ENCODE data around the gene NELFB. TPM values are rescaled to one million over a fixed set of nuclear protein-coding genes. Genes with fewer than 3 reads are reported as not detected.

NELFB gene
- total RNA-seq, 1 donor from 2014 or later, result 47.3 TPM

- Histone ChIP-seq H3K36me3 (ENCODE audit: control insufficient read depth, insufficient read depth, low read length) (no peaks in the 10 kb centered on the region), H3K4me3 (ENCODE audit: low read depth, low read length) (no peak overlapping the region), H3K27me3 (ENCODE audit: control insufficient read depth, insufficient read depth, low read length) (no peaks in the 10 kb centered on the region)
- TF ChIP-seq CTCF (IDR thresholded peaks at IDR 0.05; ENCODE audit: insufficient read depth, low read length, poor library complexity, severe bottlenecking), result no peak
- DNase-seq (ENCODE audit: low read depth), result no peak
Measured at GRCh38 chr9:137214620-137215019, 40.5 kb upstream of the NELFB start.

- Histone ChIP-seq H3K27me3 (ENCODE audit: control insufficient read depth, insufficient read depth, low read length) (no peaks in the 10 kb centered on the region), H3K4me3 (ENCODE audit: low read depth, low read length) (no peak overlapping the region), H3K36me3 (ENCODE audit: control insufficient read depth, insufficient read depth, low read length) (no peaks in the 10 kb centered on the region)
- TF ChIP-seq CTCF (IDR thresholded peaks at IDR 0.05; ENCODE audit: insufficient read depth, low read length, poor library complexity, severe bottlenecking), result no peak
- DNase-seq (ENCODE audit: low read depth), result no peak
Measured at GRCh38 chr9:137215196-137215986, 39.7 kb upstream of the NELFB start.

DNA sequence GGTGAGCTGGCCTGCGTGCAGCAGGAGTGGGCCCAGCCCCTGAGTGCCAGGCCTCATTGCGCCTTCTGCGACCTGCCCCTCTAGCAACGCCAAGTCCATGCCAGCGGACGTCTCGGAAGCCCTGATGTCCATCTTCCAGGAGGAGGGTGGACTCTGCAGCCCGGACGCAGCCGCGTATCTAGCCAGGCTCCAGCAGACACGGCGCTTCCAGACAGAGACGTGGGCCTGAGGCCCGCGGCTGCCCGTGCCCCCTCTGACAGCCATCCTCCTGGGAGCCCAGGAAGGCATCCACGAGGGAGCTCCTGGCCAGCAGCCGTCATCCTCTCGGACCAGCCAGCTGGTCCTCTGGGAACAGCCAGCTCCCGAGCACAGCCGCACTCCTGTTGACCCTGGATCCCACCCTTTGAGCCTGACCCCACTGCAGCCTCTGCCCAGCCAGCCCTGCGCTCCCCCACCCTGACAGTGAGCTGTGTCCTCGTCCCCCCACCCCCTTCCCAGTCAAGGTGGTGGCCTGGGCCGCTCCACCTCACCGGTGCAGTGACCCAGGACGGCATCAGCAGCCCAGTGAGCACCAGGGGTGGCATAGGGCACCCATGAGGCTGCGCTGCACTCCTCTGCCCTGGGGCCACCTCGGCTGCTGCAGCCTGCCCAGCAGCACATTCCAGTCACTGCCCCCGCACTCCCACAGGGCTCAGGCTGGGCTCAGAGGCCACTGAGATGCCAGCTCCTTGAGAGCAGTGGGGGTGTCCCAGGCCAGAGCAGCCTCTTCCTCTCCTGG, 38.8 kb upstream of the NELFB start:
- Histone ChIP-seq H3K4me3 (ENCODE audit: low read depth, low read length) (no peak overlapping the region), H3K36me3 (ENCODE audit: control insufficient read depth, insufficient read depth, low read length) (no peaks in the 10 kb centered on the region), H3K27me3 (ENCODE audit: control insufficient read depth, insufficient read depth, low read length) (no peaks in the 10 kb centered on the region)
- TF ChIP-seq CTCF (IDR thresholded peaks at IDR 0.05; ENCODE audit: insufficient read depth, low read length, poor library complexity, severe bottlenecking), result no peak
- DNase-seq (ENCODE audit: low read depth), result no peak

DNA sequence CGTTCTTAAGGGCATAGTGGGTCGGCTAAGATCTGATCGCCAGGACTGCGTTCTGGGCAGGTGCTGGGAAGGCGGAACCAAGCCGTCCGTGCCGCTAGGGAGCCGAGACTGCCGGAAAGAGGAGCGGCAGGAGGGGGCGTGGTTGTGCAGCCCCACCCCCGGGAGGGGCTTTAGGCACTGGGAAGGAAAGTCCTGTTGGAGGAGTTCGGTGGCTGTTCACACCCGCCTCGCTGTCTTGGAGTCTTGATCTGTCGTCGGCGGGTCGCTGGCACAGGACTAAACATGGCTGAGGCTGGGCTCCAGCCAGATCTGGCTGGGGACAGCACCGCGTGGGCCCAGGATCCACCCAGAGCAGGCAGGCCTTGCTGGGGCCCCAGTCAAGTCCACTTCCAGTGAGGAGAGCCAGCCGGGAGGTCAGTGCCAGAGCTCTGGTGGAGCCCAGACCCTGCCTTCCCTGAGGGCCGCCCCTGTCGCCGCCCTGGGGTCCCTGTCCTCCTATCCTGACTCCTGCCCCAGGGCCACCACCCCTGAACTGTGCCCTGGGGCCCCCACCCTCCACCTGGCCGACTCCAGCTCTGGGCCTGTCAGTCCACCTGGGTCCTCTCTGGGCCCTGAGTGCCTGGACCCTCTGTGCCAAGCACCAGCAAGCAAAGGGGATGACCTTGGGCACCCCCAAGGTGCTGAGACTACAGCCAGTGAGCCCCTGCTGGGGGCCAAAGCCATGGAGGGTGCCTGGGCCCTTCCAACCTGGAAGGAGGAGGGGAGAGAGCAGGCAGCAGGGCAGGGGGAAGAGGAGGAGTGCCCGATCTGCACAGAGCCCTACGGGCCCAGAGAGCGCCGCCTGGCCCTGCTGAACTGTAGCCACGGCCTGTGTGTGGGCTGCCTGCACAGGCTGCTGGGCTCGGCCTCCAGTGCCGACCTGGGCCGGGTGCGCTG, 37.6 kb upstream of the NELFB start:
- Histone ChIP-seq H3K4me3 (ENCODE audit: low read depth, low read length) (no peak overlapping the region), H3K27me3 (ENCODE audit: control insufficient read depth, insufficient read depth, low read length) (no peaks in the 10 kb centered on the region), H3K36me3 (ENCODE audit: control insufficient read depth, insufficient read depth, low read length) (no peaks in the 10 kb centered on the region)
- DNase-seq (ENCODE audit: low read depth), result no peak
- no peak for TF ChIP-seq CTCF (IDR thresholded peaks at IDR 0.05; ENCODE audit: insufficient read depth, low read length, poor library complexity, severe bottlenecking)

GRCh38 chr9:137218212-137218753, 36.8 kb upstream of the NELFB start:
- no peaks in the 10 kb centered on the region for H3K27me3 ChIP-seq (ENCODE audit: control insufficient read depth, insufficient read depth, low read length)
- DNase-seq (ENCODE audit: low read depth), result no peak
- H3K4me3 ChIP-seq (ENCODE audit: low read depth, low read length), result no peak overlapping the region
- H3K36me3 ChIP-seq (ENCODE audit: control insufficient read depth, insufficient read depth, low read length), result no peaks in the 10 kb centered on the region
- TF ChIP-seq CTCF (IDR thresholded peaks at IDR 0.05; ENCODE audit: insufficient read depth, low read length, poor library complexity, severe bottlenecking), result no peak
